H1 (cell line): ENCODE measurements around the gene DHRS3. TPM values are rescaled to one million over a fixed set of nuclear protein-coding genes. Genes with fewer than 3 reads are reported as not detected.

ENCODE experiments used
- CTCF ChIA-PET: fragments of 300-600 bp; sonication (Branson Sonifier 250); formaldehyde crosslinking; loops from one replicate; lab custom pipeline; 2021; ENCODE audit not compliant: partially characterized antibody; lab: Charles Lee
- POLR2A ChIA-PET: fragments of 300-600 bp; sonication (Branson Sonifier 250); formaldehyde crosslinking; loops from one replicate; lab custom pipeline; 2021; ENCODE audit warnings: inconsistent platforms; ENCODE audit not compliant: partially characterized antibody; lab: Charles Lee
- DNase-seq, 2 experiments: peaks; one replicate each; pipeline versions ENCODE4 v3.0.0 to v3.0.0-alpha.2; 2010 to 2022; ENCODE audit warnings: low spot score in 2 of 2, low read depth in 1 of 2, mixed read lengths in 1 of 2
- FAIRE-seq: peaks from 2 replicates; lab custom pipeline; 2011; peaks lifted over from hg19 to GRCh38; lab: Jason Lieb, UNC
- H2AFZ ChIP-seq: 2 replicates; pipeline ENCODE4 v1.8.1; 2012; ENCODE audit warnings: low read length, inconsistent platforms
- H2AK5ac ChIP-seq: 2 replicates; pipeline ENCODE4 v1.6.1; 2013; ENCODE audit warnings: low read depth, low read length
- H2BK120ac ChIP-seq: replicated peaks from 2 replicates; pipeline ENCODE3; 2013; ENCODE audit warnings: low read depth, low read length, inconsistent platforms
- H2BK12ac ChIP-seq: 2 replicates; pipeline ENCODE4 v1.6.1; 2013; ENCODE audit warnings: low read depth, low read length
- H2BK15ac ChIP-seq: 2 replicates; pipeline ENCODE4 v1.6.1; 2013; ENCODE audit warnings: low read length
- H2BK20ac ChIP-seq: 2 replicates; pipeline ENCODE4 v1.6.1; 2013; ENCODE audit warnings: low read length
- H2BK5ac ChIP-seq: 2 replicates; pipeline ENCODE4 v1.6.1; 2013; ENCODE audit warnings: low read depth, low read length
- H3K14ac ChIP-seq: 2 replicates; pipeline ENCODE4 v1.6.1; 2013; ENCODE audit warnings: inconsistent platforms; ENCODE audit not compliant: insufficient read length
- H3K18ac ChIP-seq: 2 replicates; pipeline ENCODE4 v1.6.1; 2013; ENCODE audit warnings: low read length; ENCODE audit errors: extremely low read depth
- H3K23ac ChIP-seq: 2 replicates; pipeline ENCODE4 v1.6.1; 2013; ENCODE audit warnings: inconsistent platforms; ENCODE audit not compliant: insufficient read length
- H3K23me2 ChIP-seq: 2 replicates; pipeline ENCODE4 v1.6.1; 2013; ENCODE audit warnings: low read depth, low read length
- H3K27ac ChIP-seq: 2 replicates; pipeline ENCODE4 v1.6.1; 2011; ENCODE audit warnings: low read depth, low read length, inconsistent platforms
- H3K27me3 ChIP-seq, 4 experiments: replicated peaks in 1 of 4; 1 replicate in 1 of 4; 2 replicates in 3 of 4; pipeline versions ENCODE4 v1.6.1 to v1.8.1; 2011 to 2013; ENCODE audit warnings: low read length in 3 of 4, mild to moderate bottlenecking in 3 of 4, inconsistent platforms in 2 of 4, mixed read lengths in 2 of 4, moderate library complexity in 1 of 4; ENCODE audit not compliant: control insufficient read depth in 3 of 4, insufficient read depth in 3 of 4; ENCODE audit errors: extremely low read depth in 1 of 4
- H3K36me3 ChIP-seq, 4 experiments: 2 replicates each; pipeline versions ENCODE4 v1.6.1 to v1.8.1; 2011 to 2013; ENCODE audit warnings: mild to moderate bottlenecking in 4 of 4, low read length in 3 of 4, moderate library complexity in 2 of 4, control low read depth in 1 of 4, inconsistent platforms in 1 of 4; ENCODE audit not compliant: insufficient read depth in 4 of 4, control insufficient read depth in 2 of 4
- H3K4ac ChIP-seq: replicated peaks from 2 replicates; pipeline ENCODE3; 2013; ENCODE audit warnings: low read length, low read depth, mixed read lengths, inconsistent platforms; ENCODE audit not compliant: insufficient read length
- H3K4me1 ChIP-seq, 4 experiments: replicated peaks in 1 of 4; 1 replicate in 1 of 4; 2 replicates in 3 of 4; pipeline versions ENCODE4 v1.6.1 to v1.8.1; 2011 to 2013; ENCODE audit warnings: low read length in 3 of 4, inconsistent platforms in 2 of 4, mixed read lengths in 1 of 4; ENCODE audit not compliant: insufficient read depth in 4 of 4, control insufficient read depth in 3 of 4
- H3K4me2 ChIP-seq, 2 experiments: 2 replicates each; pipeline versions ENCODE4 v1.6.1 to v1.8.1; 2011 to 2013; ENCODE audit warnings: low read depth in 2 of 2, low read length in 2 of 2, control low read depth in 1 of 2, inconsistent platforms in 1 of 2, mild to moderate bottlenecking in 1 of 2; ENCODE audit not compliant: insufficient read depth in 1 of 2
- H3K4me3 ChIP-seq, 4 experiments: fragments of 200-600, 300-600 bp in 1 of 4; sonication (generic), shearing (Covaris generic), sonication (Bioruptor Twin) in 1 of 4; 2 replicates each; pipeline versions ENCODE4 v1.5.1 to v1.8.1; 2011 to 2016; ENCODE audit warnings: low read length in 4 of 4, low read depth in 3 of 4, control low read depth in 2 of 4, inconsistent platforms in 2 of 4, mild to moderate bottlenecking in 2 of 4, mixed read lengths in 1 of 4, moderate library complexity in 1 of 4; ENCODE audit not compliant: insufficient read depth in 2 of 4; ENCODE audit errors: extremely low read depth in 1 of 4
- H3K56ac ChIP-seq: replicated peaks from 2 replicates; pipeline ENCODE3; 2013; ENCODE audit warnings: low read depth, mild to moderate bottlenecking, mixed read lengths, low read length, inconsistent platforms; ENCODE audit not compliant: insufficient read length
- H3K79me1 ChIP-seq: 2 replicates; pipeline ENCODE4 v1.6.1; 2013; ENCODE audit warnings: low read depth, low read length, control low read depth
- H3K79me2 ChIP-seq, 2 experiments: 2 replicates each; pipeline versions ENCODE4 v1.6.1 to v1.8.1; 2012 to 2013; ENCODE audit warnings: low read length in 2 of 2, mild to moderate bottlenecking in 2 of 2, inconsistent platforms in 1 of 2; ENCODE audit not compliant: insufficient read depth in 2 of 2, control insufficient read depth in 1 of 2
- H3K9ac ChIP-seq, 4 experiments: replicated peaks in 1 of 4; 1 replicate in 1 of 4; 2 replicates in 3 of 4; pipeline versions ENCODE4 v1.6.1 to v1.8.1; 2011 to 2013; ENCODE audit warnings: low read depth in 3 of 4, low read length in 3 of 4, control low read depth in 2 of 4, mild to moderate bottlenecking in 2 of 4, moderate library complexity in 2 of 4, inconsistent platforms in 1 of 4; ENCODE audit errors: extremely low read depth in 1 of 4
- H3K9me3 ChIP-seq, 2 experiments: 2 replicates each; pipeline versions ENCODE4 v1.6.1 to v1.8.1; 2012 to 2013; ENCODE audit warnings: mild to moderate bottlenecking in 2 of 2, moderate library complexity in 2 of 2, control low read depth in 1 of 2, inconsistent platforms in 1 of 2, low read depth in 1 of 2, low read length in 1 of 2, mixed read lengths in 1 of 2; ENCODE audit not compliant: insufficient read depth in 2 of 2
- H4K20me1 ChIP-seq, 2 experiments: replicated peaks in 1 of 2; 2 replicates each; pipeline versions ENCODE3 to v1.8.1; 2011 to 2013; ENCODE audit warnings: inconsistent platforms in 2 of 2, low read length in 2 of 2, mild to moderate bottlenecking in 1 of 2; ENCODE audit not compliant: insufficient read depth in 2 of 2, control insufficient read depth in 1 of 2
- H4K5ac ChIP-seq: 2 replicates; pipeline ENCODE4 v1.6.1; 2013; ENCODE audit warnings: low read length, low read depth, mixed read lengths, inconsistent platforms; ENCODE audit not compliant: insufficient read length
- H4K8ac ChIP-seq: 2 replicates; pipeline ENCODE4 v1.8.0; 2013; ENCODE audit warnings: mild to moderate bottlenecking, moderate library complexity, low read length, inconsistent platforms; ENCODE audit not compliant: insufficient read depth; ENCODE audit errors: extremely low read depth
- H4K91ac ChIP-seq: replicated peaks from 2 replicates; pipeline ENCODE3; 2013; ENCODE audit warnings: low read length, mixed read lengths, inconsistent platforms; ENCODE audit not compliant: insufficient read length
- BACH1 ChIP-seq: IDR thresholded peaks from 2 replicates; pipeline ENCODE4 v1.6.1; 2012; ENCODE audit warnings: low read length, improper control_type of control experiment
- CEBPB ChIP-seq: IDR thresholded peaks from 2 replicates; pipeline ENCODE4 v1.6.1; 2012; ENCODE audit warnings: low read depth, low read length
- CTBP2 ChIP-seq: IDR thresholded peaks from 2 replicates; pipeline ENCODE4 v1.7.0; 2011; ENCODE audit warnings: borderline replicate concordance, mild to moderate bottlenecking, moderate library complexity, mixed read lengths, low read length; ENCODE audit not compliant: insufficient read depth, insufficient read length
- HDAC2 ChIP-seq, 2 experiments: fragments of 300-600 bp in 1 of 2; sonication (generic) in 1 of 2; IDR thresholded peaks; 2 replicates each; pipeline ENCODE4 v1.6.1; 2011 to 2012; ENCODE audit warnings: low read depth in 2 of 2, low read length in 2 of 2, mild to moderate bottlenecking in 2 of 2, moderate library complexity in 2 of 2, borderline replicate concordance in 1 of 2, inconsistent platforms in 1 of 2
- JUN ChIP-seq: IDR thresholded peaks from 2 replicates; pipeline ENCODE4 v1.6.1; 2011; ENCODE audit warnings: low read depth, mild to moderate bottlenecking, improper control_type of control experiment, low read length
- NANOG ChIP-seq: IDR thresholded peaks from 2 replicates; pipeline ENCODE4 v1.6.1; 2011; ENCODE audit warnings: low read length, low read depth, mild to moderate bottlenecking, inconsistent platforms; ENCODE audit not compliant: insufficient read depth, poor library complexity, severe bottlenecking
- RFX5 ChIP-seq: IDR thresholded peaks from 2 replicates; pipeline ENCODE4 v1.6.1; 2011; ENCODE audit warnings: low read depth, low read length, improper control_type of control experiment, borderline replicate concordance
- TAF1 ChIP-seq: IDR thresholded peaks from 2 replicates; pipeline ENCODE4 v1.6.1; 2011; ENCODE audit warnings: mild to moderate bottlenecking, low read depth, low read length
- WGBS, 2 experiments: shearing (Covaris generic) in 1 of 2; methylation state at CpG; one replicate each; pipeline versions ENCODE4 v1.1.6 to v1.1.7; 2013 to 2015; ENCODE audit warnings: low lambda C conversion rate in 2 of 2, mixed read lengths in 2 of 2, inconsistent platforms in 1 of 2, low coverage in 1 of 2, missing lambda C conversion rate in 1 of 2; ENCODE audit not compliant: insufficient replicate concordance in 2 of 2, insufficient coverage in 1 of 2, insufficient read length in 1 of 2; ENCODE audit errors: extremely low coverage in 1 of 2, missing lambda C conversion rate in 1 of 2; 5-methylcytosine and 5-hydroxymethylcytosine counted together
- polyA plus RNA-seq, 7 experiments: library from polyadenylated mRNA; depleted of rRNA in 3 of 7; stranded (reverse) in 5 of 7; unstranded in 2 of 7; fragments of >200 nt in 5 of 7; fragments of 200-250 nt in 2 of 7; gene quantifications; 1 replicate in 5 of 7; 2 replicates in 1 of 7; 4 replicates in 1 of 7; pipeline versions ENCODE4 v1.2.1 to v1.2.3, GENCODE V29; 2011 to 2013; ENCODE audit warnings: missing spikeins in 2 of 7, mixed read lengths in 2 of 7
- total RNA-seq: library from RNA; stranded (reverse); fragmentation: NEBNext Ultra II Directional; extraction: Animal tissue kit (Norgen Biotek cat#: 25700); gene quantifications from 2 replicates; pipeline ENCODE4 v1.2.1, GENCODE V29; 2021

Gene DHRS3
- total and polyA plus RNA-seq, 2 of the 8 experiments (the other 6 are each of a cell fraction or from before 2014, with no cell fraction given): 32.5 to 36.4 TPM

DNA sequence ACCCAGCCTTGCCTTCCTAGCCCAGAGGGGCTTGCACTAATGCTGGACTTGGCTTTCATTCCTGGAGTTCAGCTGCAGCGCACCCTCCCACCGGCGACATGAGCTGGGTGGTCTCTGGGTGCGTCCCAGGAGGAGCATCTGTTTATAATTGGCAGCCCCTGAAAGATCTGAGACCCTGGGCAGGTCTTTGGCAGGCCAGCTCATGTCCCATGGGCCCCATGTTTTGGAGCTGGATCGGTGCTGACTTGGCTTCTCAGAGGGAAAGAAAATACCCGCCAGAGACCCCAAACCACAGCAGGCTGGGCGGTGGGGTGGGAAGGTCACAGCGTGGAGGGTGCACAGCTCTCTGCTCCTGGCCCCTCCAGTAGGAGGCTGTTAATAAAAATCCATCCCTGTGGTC, 29.3 kb downstream of the DHRS3 start:
- CTCF ChIA-PET: interaction anchor here (1.3 to 1.8 kb wide), 2 partner anchors 13 to 71 kb away, joined by 3 to 7 read pairs; no protein-coding TSS in a partner anchor

More for the DNA sequence above, 29.3 kb downstream of the DHRS3 start:
- H4K8ac ChIP-seq: no peak overlapping the region
- peaks cover 4% of the 10 kb centered on the region; the same call in 1 of the 2 replicates for H3K23me2 ChIP-seq
- DNase-seq (no peak), FAIRE-seq (no peak)
- H2BK20ac ChIP-seq: no peak overlapping the region
- no peak overlapping the region for H3K4ac ChIP-seq
- H2BK120ac ChIP-seq: no peak overlapping the region
- TF ChIP-seq NANOG (no peak), TAF1 (no peak), CEBPB (no peak), BACH1 (no peak), JUN (no peak), CTBP2 (no peak), HDAC2 (IDR thresholded peaks at IDR 0.05; ENCODE audit: borderline replicate concordance in 1 of 2, low read depth in 2 of 2, low read length in 2 of 2) (no peak), RFX5 (no peak)
- no peaks in the 10 kb centered on the region; a peak in 1 of 7 replicates for H3K27me3 ChIP-seq
- 92% methylated on average over 8 of the region's 8 CpGs; no CpG with 5 or more reads in 1 of the 2 experiments for WGBS, 2 experiments
- H2BK12ac ChIP-seq: no peak overlapping the region
- H2BK5ac ChIP-seq: no peak overlapping the region
- no peak overlapping the region for H3K27ac ChIP-seq
- POLR2A ChIA-PET: no interaction called here
- no peak overlapping the region for H4K91ac ChIP-seq
- peaks cover 3 to 12% (median 5%) of the 10 kb centered on the region in 4 experiments for H3K4me1 ChIP-seq
- peaks cover 0 to 7% (median 0%) of the 10 kb centered on the region in 4 experiments; a peak in 3 of 8 replicates for H3K36me3 ChIP-seq
- peaks cover 0 to 14% of the 10 kb centered on the region in 2 experiments; a peak in 1 of 4 replicates for H3K79me2 ChIP-seq
- H2AFZ ChIP-seq: no peak overlapping the region
- H4K20me1 ChIP-seq: peaks cover 0 to 8% of the 10 kb centered on the region in 2 experiments
- H3K4me2 ChIP-seq: no peak overlapping the region
- no peaks in the 10 kb centered on the region for H3K9me3 ChIP-seq
- H3K56ac ChIP-seq: no peak overlapping the region
- no peak overlapping the region for H3K18ac ChIP-seq
- no peak overlapping the region for H2AK5ac ChIP-seq
- no peak overlapping the region for H2BK15ac ChIP-seq
- no peak overlapping the region for H3K14ac ChIP-seq
- no peak overlapping the region for H3K4me3 ChIP-seq
- no peak overlapping the region for H3K9ac ChIP-seq
- no peak overlapping the region for H4K5ac ChIP-seq
- no peaks in the 10 kb centered on the region; the same call in none of the 2 replicates for H3K79me1 ChIP-seq
- no peak overlapping the region for H3K23ac ChIP-seq
